ENCODE measurements around the gene BACH1.

The BACH1 gene

GRCh38 chr21:29360799-29361765, 62.4 kb downstream of the BACH1 start:
- H3K27ac Mint-ChIP-seq, result no peak overlapping the region

GRCh38 chr21:29362758-29363157, 64.0 kb downstream of the BACH1 start:
- H3K36me3 Mint-ChIP-seq (ENCODE audit: low read depth), result peaks cover 39% of the 10 kb centered on the region
- no peak overlapping the region for H3K4me3 Mint-ChIP-seq
- no peaks in the 10 kb centered on the region for H3K27me3 Mint-ChIP-seq
- H3K4me1 Mint-ChIP-seq (ENCODE audit: low read depth), result peaks cover 4% of the 10 kb centered on the region
- no peak overlapping the region for H3K27ac Mint-ChIP-seq
- no peaks in the 10 kb centered on the region for H3K9me3 Mint-ChIP-seq

More at GRCh38 chr21:29360799-29361765, 62.4 kb downstream of the BACH1 start:
- Mint-ChIP-seq H3K4me3 (no peak overlapping the region), H3K9me3 (no peaks in the 10 kb centered on the region), H3K4me1 (ENCODE audit: low read depth) (peaks cover 13% of the 10 kb centered on the region), H3K27me3 (no peaks in the 10 kb centered on the region), H3K36me3 (ENCODE audit: low read depth) (peaks cover 33% of the 10 kb centered on the region)

- Mint-ChIP-seq H3K4me1 (ENCODE audit: low read depth) (peaks cover 3% of the 10 kb centered on the region), H3K27ac (no peak overlapping the region), H3K4me3 (no peak overlapping the region), H3K36me3 (ENCODE audit: low read depth) (peaks cover 52% of the 10 kb centered on the region), H3K9me3 (no peaks in the 10 kb centered on the region), H3K27me3 (no peaks in the 10 kb centered on the region)
Observed at GRCh38 chr21:29365661-29366265, 67.0 kb downstream of the BACH1 start.

- Mint-ChIP-seq H3K27ac (no peak overlapping the region), H3K4me1 (ENCODE audit: low read depth) (peaks cover 11% of the 10 kb centered on the region), H3K9me3 (no peaks in the 10 kb centered on the region), H3K27me3 (no peaks in the 10 kb centered on the region), H3K36me3 (ENCODE audit: low read depth) (peaks cover 48% of the 10 kb centered on the region), H3K4me3 (no peak overlapping the region)
Observed at GRCh38 chr21:29366532-29366931, 67.8 kb downstream of the BACH1 start.

GRCh38 chr21:29367335-29367734, 68.6 kb downstream of the BACH1 start:
- Mint-ChIP-seq H3K27me3 (no peaks in the 10 kb centered on the region), H3K36me3 (ENCODE audit: low read depth) (peaks cover 52% of the 10 kb centered on the region), H3K9me3 (no peaks in the 10 kb centered on the region), H3K4me1 (ENCODE audit: low read depth) (peaks cover 19% of the 10 kb centered on the region), H3K27ac (no peak overlapping the region), H3K4me3 (no peak overlapping the region)

GRCh38 chr21:29368906-29369305, 70.2 kb downstream of the BACH1 start:
- Mint-ChIP-seq H3K27ac (no peak overlapping the region), H3K9me3 (no peaks in the 10 kb centered on the region), H3K36me3 (ENCODE audit: low read depth) (peaks cover 56% of the 10 kb centered on the region), H3K27me3 (no peaks in the 10 kb centered on the region), H3K4me3 (no peak overlapping the region), H3K4me1 (ENCODE audit: low read depth) (peaks cover 22% of the 10 kb centered on the region)

- Mint-ChIP-seq H3K27ac (peak overlapping the region; percentile 81), H3K9me3 (no peaks in the 10 kb centered on the region), H3K4me1 (ENCODE audit: low read depth) (peaks cover 24% of the 10 kb centered on the region), H3K36me3 (ENCODE audit: low read depth) (peaks cover 61% of the 10 kb centered on the region), H3K27me3 (no peaks in the 10 kb centered on the region), H3K4me3 (no peak overlapping the region)
Observed at GRCh38 chr21:29371464-29371863, 72.7 kb downstream of the BACH1 start.

GRCh38 chr21:29372063-29372802, 73.5 kb downstream of the BACH1 start:
- peak overlapping the region; percentile 81 for H3K27ac Mint-ChIP-seq
- H3K4me1 Mint-ChIP-seq (ENCODE audit: low read depth), result peaks cover 28% of the 10 kb centered on the region
- H3K9me3 Mint-ChIP-seq, result no peaks in the 10 kb centered on the region
- peaks cover 55% of the 10 kb centered on the region for H3K36me3 Mint-ChIP-seq (ENCODE audit: low read depth)
- H3K27me3 Mint-ChIP-seq, result no peaks in the 10 kb centered on the region
- H3K4me3 Mint-ChIP-seq, result no peak overlapping the region

- peaks cover 28% of the 10 kb centered on the region for H3K4me1 Mint-ChIP-seq (ENCODE audit: low read depth)
- no peaks in the 10 kb centered on the region for H3K27me3 Mint-ChIP-seq
Observed at GRCh38 chr21:29374481-29374880, 75.8 kb downstream of the BACH1 start.

GRCh38 chr21:29376556-29376955, 77.8 kb downstream of the BACH1 start:
- Mint-ChIP-seq H3K27ac (no peak overlapping the region), H3K27me3 (no peaks in the 10 kb centered on the region), H3K4me3 (no peak overlapping the region), H3K36me3 (ENCODE audit: low read depth) (peaks cover 34% of the 10 kb centered on the region), H3K9me3 (no peaks in the 10 kb centered on the region), H3K4me1 (ENCODE audit: low read depth) (peaks cover 17% of the 10 kb centered on the region)

More at GRCh38 chr21:29374481-29374880, 75.8 kb downstream of the BACH1 start:
- Mint-ChIP-seq H3K4me3 (no peak overlapping the region), H3K27ac (no peak overlapping the region), H3K9me3 (no peaks in the 10 kb centered on the region), H3K36me3 (ENCODE audit: low read depth) (peaks cover 46% of the 10 kb centered on the region)

- H3K4me1 Mint-ChIP-seq (ENCODE audit: low read depth), result peaks cover 10% of the 10 kb centered on the region
- no peak overlapping the region for H3K27ac Mint-ChIP-seq
- no peaks in the 10 kb centered on the region for H3K27me3 Mint-ChIP-seq
- H3K4me3 Mint-ChIP-seq, result no peak overlapping the region
- H3K9me3 Mint-ChIP-seq, result no peaks in the 10 kb centered on the region
- peaks cover 34% of the 10 kb centered on the region for H3K36me3 Mint-ChIP-seq (ENCODE audit: low read depth)
Observed at GRCh38 chr21:29377266-29377665, 78.5 kb downstream of the BACH1 start.

- Mint-ChIP-seq H3K9me3 (no peaks in the 10 kb centered on the region), H3K27ac (no peak overlapping the region), H3K4me3 (no peak overlapping the region), H3K4me1 (ENCODE audit: low read depth) (peaks cover 7% of the 10 kb centered on the region), H3K36me3 (ENCODE audit: low read depth) (peaks cover 18% of the 10 kb centered on the region), H3K27me3 (no peaks in the 10 kb centered on the region)
Observed at GRCh38 chr21:29378832-29379231, 80.1 kb downstream of the BACH1 start.

GRCh38 chr21:29379517-29380054, 80.9 kb downstream of the BACH1 start:
- Mint-ChIP-seq H3K36me3 (ENCODE audit: low read depth) (peaks cover 11% of the 10 kb centered on the region), H3K4me3 (no peak overlapping the region), H3K27me3 (no peaks in the 10 kb centered on the region), H3K4me1 (ENCODE audit: low read depth) (peaks cover 7% of the 10 kb centered on the region), H3K27ac (no peak overlapping the region), H3K9me3 (no peaks in the 10 kb centered on the region)

GRCh38 chr21:29382030-29382654, 83.4 kb downstream of the BACH1 start:
- Mint-ChIP-seq H3K27ac (no peak overlapping the region), H3K27me3 (no peaks in the 10 kb centered on the region), H3K4me1 (ENCODE audit: low read depth) (no peaks in the 10 kb centered on the region), H3K36me3 (ENCODE audit: low read depth) (peaks cover 5% of the 10 kb centered on the region), H3K4me3 (no peak overlapping the region), H3K9me3 (no peaks in the 10 kb centered on the region)

All from stimulated activated naive CD8-positive, alpha-beta T cell treated with anti-CD3 and anti-CD28 coated beads, Interleukin-15, Interleukin-2, amounts not matched to agents 100 ng/mL and 50 ng/mL, for 24 hours (primary cell).